Hematopoietic multipotent progenitor cell (in vitro differentiated cells): ENCODE results near the gene SLC22A6. TPM values are rescaled to one million over a fixed set of nuclear protein-coding genes. Genes with fewer than 3 reads are reported as not detected.
"Not testable (repeated sequence)": the region's sequence is repeated elsewhere in the genome, so short reads cannot be mapped to it uniquely, and the experiment has no call there.

Experiments
- DNase-seq, 3 donors: peaks; one replicate each; pipeline ENCODE4 v3.0.0-alpha.2; 2011 to 2015; ENCODE audit warnings: low read depth in 2 of 3, low spot score in 2 of 3
- total RNA-seq: library from RNA; depleted of rRNA; stranded (reverse); fragments of >200 nt; gene quantifications from one replicate; pipeline ENCODE4 v1.2.3, GENCODE V29; 2012

Gene SLC22A6
- total RNA-seq, 1 donor: not detected

GRCh38 chr11:62994775-62995174 lies 10.0 kb upstream of the SLC22A6 start:
- no peak for DNase-seq

- DNase-seq: no peak
Observed at GRCh38 chr11:62988276-62988675, 3.5 kb upstream of the SLC22A6 start.

DNA sequence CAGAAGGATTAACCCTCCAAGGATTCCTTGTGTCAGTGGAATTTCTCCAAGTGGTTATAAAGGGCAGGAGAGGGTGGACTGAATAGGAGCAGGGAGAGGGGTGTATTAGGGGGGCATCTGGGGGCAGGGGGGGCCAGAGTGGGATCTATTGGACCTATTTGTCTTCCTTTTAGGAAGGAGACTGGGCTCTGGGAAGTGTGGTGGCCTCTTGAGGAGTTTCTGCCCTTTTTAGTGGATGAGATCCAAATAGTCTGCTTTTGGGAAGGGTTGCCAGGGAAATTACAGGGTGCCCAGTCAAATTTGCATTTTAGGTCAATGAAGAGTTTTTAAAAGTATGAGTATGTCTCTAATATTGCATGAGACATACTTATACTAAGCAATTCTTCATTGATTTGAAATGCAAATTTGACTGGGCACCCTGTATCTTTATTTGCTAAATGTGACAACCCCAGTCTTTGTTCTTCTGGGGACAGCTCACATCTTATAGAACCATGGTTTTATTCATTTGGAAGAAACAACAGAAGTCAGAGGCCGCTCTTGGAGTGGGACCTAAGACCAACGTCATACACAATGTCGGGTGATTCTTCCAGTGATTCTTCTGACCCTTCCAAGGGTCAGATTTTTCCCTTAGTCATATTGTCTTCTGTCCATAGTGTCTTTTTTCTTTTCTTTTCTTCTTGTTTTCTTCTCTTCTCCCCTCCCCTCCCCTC lies 429 bp upstream of the SLC22A6 start:
- DNase-seq: no peak

GRCh38 chr11:62983536-62984199 lies 1.1 kb downstream of the SLC22A6 start:
- DNase-seq: no peak

- DNase-seq: no peak
Observed at GRCh38 chr11:62981743-62982142, 3.0 kb downstream of the SLC22A6 start.

DNA sequence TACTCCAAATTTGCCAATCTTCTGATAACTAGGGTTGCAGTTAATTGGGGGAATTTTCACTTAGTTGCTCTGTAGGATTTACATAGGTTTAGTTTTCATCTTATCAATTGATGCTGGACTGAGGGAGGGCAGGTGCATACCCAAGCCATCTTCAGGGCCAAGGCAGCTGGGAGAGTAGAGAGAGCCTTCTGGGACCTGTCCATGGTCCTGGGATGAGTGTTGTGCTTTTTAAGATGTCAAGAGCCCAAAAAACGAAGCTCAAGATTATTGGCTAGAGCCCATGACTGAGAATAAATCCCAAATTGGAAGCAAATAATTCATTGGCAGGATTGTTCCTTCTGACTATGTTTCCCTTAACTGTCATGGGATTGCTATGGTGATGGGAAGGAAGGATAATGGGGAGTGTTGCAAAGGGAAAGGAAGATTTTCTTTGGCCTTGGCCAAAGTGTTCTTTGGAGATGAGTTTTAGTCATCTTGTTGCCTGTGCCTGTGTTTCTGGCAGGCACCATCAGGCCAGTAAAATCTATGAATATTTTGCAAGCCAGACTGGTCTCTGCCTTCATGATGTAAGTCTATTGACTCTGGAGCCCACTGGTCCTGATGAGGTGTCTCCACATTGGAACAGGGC lies 4.5 kb downstream of the SLC22A6 start:
- DNase-seq: peak in 1 of 3 donors; percentile 18

DNA sequence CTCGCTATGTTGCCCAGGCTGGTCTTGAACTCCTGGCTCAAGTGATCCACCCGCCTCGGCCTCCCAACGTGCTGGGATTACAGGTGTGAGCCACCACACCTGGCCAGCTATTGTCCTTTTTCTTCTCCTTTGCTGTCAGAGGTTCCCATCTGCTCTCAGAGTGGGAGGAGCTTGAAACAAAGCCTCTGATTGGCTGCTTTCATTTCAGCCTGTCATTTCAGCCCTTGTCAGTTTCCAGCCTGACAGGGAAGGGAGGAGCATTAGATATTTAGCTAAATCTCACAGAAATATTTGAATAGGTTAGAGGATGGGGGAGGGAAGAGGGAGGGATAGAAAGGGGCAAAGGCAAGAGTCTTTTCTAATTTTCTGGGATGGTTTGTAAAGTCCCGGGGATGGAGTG lies 8.7 kb downstream of the SLC22A6 start:
- no peak for DNase-seq

GRCh38 chr11:62974848-62975522 lies 9.8 kb downstream of the SLC22A6 start:
- peak in 2 of 3 donors; percentile 26 to 42 for DNase-seq

- DNase-seq: no peak
Observed at GRCh38 chr11:62965574-62965973, 19.2 kb downstream of the SLC22A6 start.

DNA sequence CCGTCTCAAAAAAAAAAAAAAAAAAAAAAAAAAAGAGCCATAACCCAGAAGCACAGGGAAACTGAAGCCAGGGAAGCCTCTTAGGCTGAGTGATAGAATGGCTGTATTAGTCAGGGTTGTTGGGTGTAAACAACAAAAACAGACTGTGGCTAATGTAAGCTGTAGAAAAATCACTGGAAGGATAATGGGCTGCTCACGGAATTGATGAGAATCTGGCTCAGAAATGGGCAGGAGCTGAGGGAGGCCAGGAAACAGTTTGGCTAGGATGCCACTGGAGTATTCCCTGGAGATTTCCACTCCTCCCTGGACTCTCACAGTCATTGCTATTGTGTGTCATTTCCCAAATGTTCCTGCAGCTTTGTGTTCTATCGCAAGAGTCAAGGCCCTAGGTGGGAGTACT lies 22.4 kb downstream of the SLC22A6 start:
- no peak for DNase-seq

GRCh38 chr11:62961017-62961570 lies 23.7 kb downstream of the SLC22A6 start:
- no peak for DNase-seq

GRCh38 chr11:62959422-62959980 lies 25.3 kb downstream of the SLC22A6 start:
- DNase-seq: no peak

- no peak for DNase-seq
Observed at GRCh38 chr11:62958547-62959421, 26.0 kb downstream of the SLC22A6 start.

GRCh38 chr11:62957147-62957546 lies 27.6 kb downstream of the SLC22A6 start:
- no peak for DNase-seq

GRCh38 chr11:62954478-62954877 lies 30.3 kb downstream of the SLC22A6 start:
- no peak for DNase-seq

GRCh38 chr11:62953811-62954210 lies 31.0 kb downstream of the SLC22A6 start:
- no peak for DNase-seq

DNA sequence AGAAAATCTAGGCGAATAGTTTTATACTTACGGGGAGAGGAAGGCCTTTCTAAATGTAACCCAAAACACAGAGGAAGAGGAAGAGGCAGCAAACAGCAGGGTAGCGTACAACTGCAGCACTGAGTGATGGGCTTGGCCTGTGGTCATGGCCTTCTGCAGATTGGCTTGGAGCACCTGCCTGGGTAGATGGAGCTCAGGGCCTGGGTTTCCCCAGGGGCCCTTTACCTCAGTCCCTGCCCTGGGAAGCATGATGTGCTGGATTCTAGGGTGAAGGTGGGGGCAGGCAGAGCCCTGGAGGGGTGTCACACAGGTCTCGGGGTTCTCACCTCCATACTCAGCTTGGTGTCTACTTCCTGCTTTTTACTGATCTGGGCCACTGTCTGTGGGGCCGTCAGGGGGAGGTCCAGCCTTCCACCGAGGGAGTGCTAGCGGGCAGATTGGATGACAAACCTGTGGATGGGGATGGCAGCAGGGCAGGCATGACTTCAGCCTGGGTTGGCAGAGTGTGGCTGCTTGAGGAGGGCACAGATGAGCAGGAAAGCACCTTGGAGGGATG lies 35.9 kb downstream of the SLC22A6 start:
- DNase-seq: no peak

DNA sequence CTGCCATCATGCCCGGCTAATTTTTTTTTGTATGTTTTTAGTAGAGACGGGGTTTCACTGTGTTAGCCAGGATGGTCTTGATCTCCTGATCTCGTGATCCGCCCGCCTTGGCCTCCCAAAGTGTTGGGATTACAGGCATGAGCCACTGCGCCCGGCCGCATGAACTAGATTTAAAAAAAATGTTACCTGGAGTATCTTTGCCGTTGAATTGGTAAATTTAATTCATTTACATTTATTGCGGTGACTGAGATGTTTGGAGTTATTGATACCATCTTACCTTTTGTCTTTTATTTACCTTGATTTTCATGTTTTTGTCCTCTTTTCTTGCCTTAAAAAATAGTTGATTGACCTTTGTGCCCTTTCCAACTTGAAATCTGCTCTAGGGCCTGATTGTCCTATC lies 39.2 kb downstream of the SLC22A6 start:
- not testable (repeated sequence) for DNase-seq

DNA sequence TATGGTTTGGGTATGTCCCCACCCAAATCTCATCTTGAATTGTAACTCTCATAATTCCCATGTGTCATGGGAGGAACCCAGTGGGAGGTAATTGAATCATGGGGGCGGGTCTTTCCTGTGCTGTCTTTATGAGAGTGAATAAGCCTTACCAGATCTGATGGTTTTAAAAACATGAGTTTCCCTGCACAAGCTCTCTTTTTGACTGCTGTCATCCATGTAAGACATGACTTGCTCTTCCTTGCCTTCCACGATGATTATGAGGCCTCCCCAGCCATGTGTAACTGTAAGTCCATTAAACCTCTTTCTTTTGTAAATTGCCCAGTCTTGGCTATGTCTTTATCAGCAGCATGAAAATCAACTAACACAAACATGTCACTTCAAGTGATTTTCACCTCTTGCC lies 47.2 kb downstream of the SLC22A6 start:
- not testable (repeated sequence) for DNase-seq

DNA sequence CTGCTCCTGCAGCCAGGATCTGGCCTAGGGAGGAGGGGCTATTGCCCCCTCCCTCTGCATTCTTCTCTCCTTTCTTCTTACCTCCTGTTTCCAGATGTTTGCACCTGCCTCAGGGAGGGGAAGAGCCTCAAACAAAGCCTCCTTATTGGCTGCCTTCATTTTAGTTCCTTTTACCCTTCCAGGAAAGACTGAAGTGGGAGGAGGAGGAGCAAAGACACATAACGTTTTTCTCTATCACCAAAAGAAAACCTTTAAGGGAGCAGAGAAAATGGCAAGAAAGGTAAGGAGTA lies 50.3 kb downstream of the SLC22A6 start:
- DNase-seq: no peak
